Heart left ventricle (tissue), 16 donors: Measurements from ENCODE around the gene AAGAB. TPM values are rescaled to one million over a fixed set of nuclear protein-coding genes. Genes with fewer than 3 reads are reported as not detected.

Experiments
- ATAC-seq, 4 donors: fragments of 200-7000 bp; cut with Tn5 transposase; one replicate each; pipeline ENCODE4 v1.9.1; 2020 to 2022; ENCODE audit warnings: moderate library complexity in 4 of 4, mild to moderate bottlenecking in 3 of 4, moderate number of reproducible peaks in 1 of 4
- DNase-seq, 5 donors: peaks; one replicate each; pipeline ENCODE4 v3.0.0-alpha.2; 2020
- H3K27ac ChIP-seq, 12 donors: fragments of 200-600 bp; sonication (generic) in 4 of 12; one replicate each; pipeline versions ENCODE4 v1.5.0 to v1.8.0; 2016 to 2022; ENCODE audit warnings: mild to moderate bottlenecking in 2 of 12
- H3K27me3 ChIP-seq, 9 donors: fragments of 200-600 bp; sonication (generic) in 2 of 9; one replicate each; pipeline versions ENCODE4 v1.5.1 to v1.8.0; 2016 to 2022; ENCODE audit warnings: mild to moderate bottlenecking in 3 of 9
- H3K36me3 ChIP-seq, 9 donors: fragments of 200-600 bp; sonication (generic) in 2 of 9; one replicate each; pipeline versions ENCODE4 v1.5.0 to v1.8.0; 2018 to 2022; ENCODE audit warnings: mild to moderate bottlenecking in 2 of 9
- H3K4me1 ChIP-seq, 12 donors: fragments of 200-600 bp; sonication (generic) in 4 of 12; one replicate each; pipeline versions ENCODE4 v1.5.0 to v1.8.0; 2016 to 2022; ENCODE audit warnings: mild to moderate bottlenecking in 3 of 12
- H3K4me3 ChIP-seq, 12 donors: fragments of 200-600 bp; sonication (generic) in 4 of 12; one replicate each; pipeline versions ENCODE4 v1.5.0 to v1.8.0; 2017 to 2022; ENCODE audit warnings: mild to moderate bottlenecking in 9 of 12, moderate library complexity in 4 of 12
- H3K9me3 ChIP-seq, 12 donors: fragments of 200-600 bp; sonication (generic) in 4 of 12; one replicate each; pipeline versions ENCODE4 v1.5.0 to v1.8.0; 2016 to 2022; ENCODE audit warnings: mild to moderate bottlenecking in 1 of 12
- CTCF ChIP-seq, 12 donors: fragments of 200-600 bp; sonication (generic) in 4 of 12; IDR thresholded peaks; one replicate each; pipeline versions ENCODE4 v1.5.0 to v1.8.0; 2018 to 2022; ENCODE audit warnings: antibody characterized with exemption in 12 of 12, mild to moderate bottlenecking in 5 of 12
- POLR2A ChIP-seq, 2 donors: fragments of 450-650 bp; IDR thresholded peaks; one replicate each; pipeline ENCODE4 v1.6.1; 2017; ENCODE audit warnings: antibody characterized with exemption in 2 of 2, mild to moderate bottlenecking in 2 of 2, moderate library complexity in 2 of 2
- WGBS, 4 donors: extraction: QIAGEN DNeasy Blood & Tissue Kit in 2 of 4; methylation state at CpG; one replicate each; pipeline versions ENCODE4 v1.1.5 to v1.1.7; 2013 to 2018; 5-methylcytosine and 5-hydroxymethylcytosine counted together
- intact Hi-C, 10 donors: fragments of 100-400 bp; cut with DNase I; formaldehyde crosslinking; loops; one replicate each; pipeline versions ENCODE4 v1.11.1 to v1.14.2; 2022
- polyA plus RNA-seq, 2 donors: library from polyadenylated mRNA; stranded (reverse); fragments of 200-250 nt; gene quantifications; one replicate each; pipeline ENCODE4 v1.2.3, GENCODE V29; 2013
- total RNA-seq, 9 donors: library from RNA; depleted of rRNA in 2 of 9; stranded (reverse); fragments of >200 nt in 2 of 9; fragmentation: NEBNext Ultra II Directional in 3 of 9; extraction: Animal tissue kit (Norgen Biotek cat#: 25700) in 3 of 9; gene quantifications; one replicate each; pipeline versions ENCODE4 v1.1.0 to v1.2.4, GENCODE V29; 2016 to 2023
- donor health status: ischemic (EF 13 %, LVEDD 7.1; RV severe dilation, severe dysfunction).
- donor health status: healthy with polysubstance abuse.
- donor health status: DM: no; HTN: yes; CAD: no.
- donor health status: DM: no; HTN: no; CAD: no.
- donor health status: ischemic (EF 25% LVEDD 6.9; RV normal size, moderate dysfunction).
- donor health status: ischemic (EF 25% LVEDD 5.7; RV mildly dilated, moderate dysfunction).
- donor health status: healthy.
- donor health status: DM: yes; HTN: yes; CAD: no.
- donor health status: ischemic (EF 35%, LVEDD 5.7; RV mildly dilated, moderate dysfunction).
- donor health status: nonischemic (EF 11% LVEDD 7.7; RV severe dilation, severe dysfunction).
- donor health status: DM: yes; HTN: yes; CAD: no.
- donor health status: PGD.
- donor health status: ischemic (EF 29% LVEDD 5.4; RV normal size, mild dysfunction).
- donor health status: nonischemic (EF 23%, LVEDD 6.1; RV moderate dilation, normal function).

The AAGAB gene
- total and polyA plus RNA-seq, 11 donors: 5.4 to 43.4 (median 28.0) TPM

GRCh38 chr15:67152429-67152828 is 102.0 kb downstream of the AAGAB start:
- peaks cover 0 to 54% (median 38%) of the 10 kb centered on the region in 12 donors for H3K4me1 ChIP-seq
- 40 to 88% (median 86%) methylated on average over 1 of the region's 1 CpG for WGBS, 4 donors
- no peak for DNase-seq
- intact Hi-C loops: no loop called here
- TF ChIP-seq CTCF (IDR thresholded peaks at IDR 0.05) (no peak), POLR2A (IDR thresholded peaks at IDR 0.05) (no peak)
- H3K27ac ChIP-seq: no peak overlapping the region
- ATAC-seq: no peak
- H3K9me3 ChIP-seq: no peaks in the 10 kb centered on the region
- H3K36me3 ChIP-seq: no peaks in the 10 kb centered on the region
- no peak overlapping the region for H3K4me3 ChIP-seq
- no peaks in the 10 kb centered on the region for H3K27me3 ChIP-seq

Other genes with a start within 250 kb of the AAGAB start
- gene SMAD3, start 189.1 kb downstream of the AAGAB start, total RNA-seq: 10 to 100 TPM; 12.1 to 34.3 (median 16.3) TPM
- gene SMAD3, start 189.1 kb downstream of the AAGAB start, polyA plus RNA-seq: 1 to 10 TPM; 5.6 to 9.8 TPM
- 1 to 10 TPM in 5 of 9 donors, under 1 TPM in 4; 0.24 to 3.3 (median 1.4) TPM for gene IQCH, start 125 bp upstream of the AAGAB start, total RNA-seq
- 1 to 10 TPM in 1 of 2 donors, under 1 TPM in 1; 0.11 to 1.5 TPM for gene IQCH, start 125 bp upstream of the AAGAB start, polyA plus RNA-seq